NB4 (cell line): ENCODE results near the gene FAT4.

Experiments
- CTCF ChIP-seq: IDR thresholded peaks from one replicate; pipeline ENCODE4 v1.5.1; 2012; ENCODE audit warnings: low read depth, low read length
- MAX ChIP-seq: IDR thresholded peaks from 2 replicates; pipeline ENCODE4 v1.6.1; 2011; ENCODE audit warnings: low read depth, low read length
- MYC ChIP-seq: IDR thresholded peaks from 2 replicates; pipeline ENCODE4 v1.6.1; 2011; ENCODE audit warnings: low read depth, low read length
- POLR2A ChIP-seq: IDR thresholded peaks from 2 replicates; pipeline ENCODE4 v1.6.1; 2011; ENCODE audit warnings: mild to moderate bottlenecking; ENCODE audit not compliant: insufficient read length; ENCODE audit errors: extremely low read depth

- TF ChIP-seq CTCF = no peak
- no peak for TF ChIP-seq POLR2A
- no peak for TF ChIP-seq MYC
- no peak for TF ChIP-seq MAX
Observed at GRCh38 chr4:125350470-125351135, 35.8 kb downstream of the FAT4 start.
